CD4-positive, alpha-beta T cell (primary cell): ENCODE results near the gene LRR1. TPM values are rescaled to one million over a fixed set of nuclear protein-coding genes. Genes with fewer than 3 reads are reported as not detected.
A peak's percentile ranks its signal among the peaks of the same experiment; 100 is the strongest.

Experiments
- ATAC-seq: fragments of 200-7000 bp; cut with Tn5 transposase; one replicate; pipeline ENCODE4 v1.10.0; 2022; ENCODE audit warnings: mild to moderate bottlenecking; ENCODE audit not compliant: poor library complexity
- CTCF ChIA-PET: fragments of 350-600 bp; sonication (Branson Sonifier 250); formaldehyde crosslinking; loops from one replicate; lab custom pipeline; 2021; ENCODE audit warnings: antibody characterized with exemption, inconsistent platforms; lab: Charles Lee
- POLR2A ChIA-PET: fragments of 350-600 bp; sonication (Branson Sonifier 250); formaldehyde crosslinking; loops from one replicate; lab custom pipeline; 2021; ENCODE audit warnings: antibody characterized with exemption, inconsistent platforms; lab: Charles Lee
- DNase-seq, 14 experiments: peaks; one replicate each; pipeline ENCODE4 v3.0.0-alpha.2; 2013 to 2020; ENCODE audit warnings: mixed read lengths in 2 of 14
- H3K27ac ChIP-seq, 2 donors: one replicate each; pipeline versions ENCODE4 v1.5.1 to v1.7.0; 2013; ENCODE audit warnings: low read length in 2 of 2, low read depth in 1 of 2, mild to moderate bottlenecking in 1 of 2
- H3K27me3 ChIP-seq, 2 experiments: 1 replicate in 1 of 2; 2 replicates in 1 of 2; pipeline versions ENCODE4 v1.6.1 to v1.7.0; 2013; ENCODE audit warnings: low read length in 2 of 2, control low read depth in 1 of 2, mild to moderate bottlenecking in 1 of 2, moderate library complexity in 1 of 2; ENCODE audit not compliant: insufficient read depth in 2 of 2, control insufficient read depth in 1 of 2
- H3K36me3 ChIP-seq: one replicate; pipeline ENCODE4 v1.6.1; 2013; ENCODE audit warnings: low read length, control low read depth; ENCODE audit not compliant: insufficient read depth
- H3K4me1 ChIP-seq: one replicate; pipeline ENCODE4 v1.6.1; 2013; ENCODE audit warnings: low read length, control low read depth; ENCODE audit not compliant: insufficient read depth
- H3K4me3 ChIP-seq: one replicate; pipeline ENCODE4 v1.5.1; 2013; ENCODE audit warnings: mild to moderate bottlenecking, low read length, moderate library complexity
- H3K9me3 ChIP-seq, 2 experiments: 1 replicate in 1 of 2; 2 replicates in 1 of 2; pipeline versions ENCODE4 v1.6.1 to v1.7.0; 2013; ENCODE audit warnings: low read length in 2 of 2, mild to moderate bottlenecking in 2 of 2, control low read depth in 1 of 2, moderate library complexity in 1 of 2; ENCODE audit not compliant: control insufficient read depth in 1 of 2, insufficient read depth in 1 of 2
- H3K27ac Mint-ChIP-seq: one replicate; pipeline ENCODE4 v1.8.0; 2020; ENCODE audit warnings: mixed read lengths
- H3K27me3 Mint-ChIP-seq: one replicate; pipeline ENCODE4 v1.8.0; 2021; ENCODE audit warnings: mixed read lengths
- H3K36me3 Mint-ChIP-seq: one replicate; pipeline ENCODE4 v1.8.0; 2021; ENCODE audit warnings: low read depth, mixed read lengths
- H3K4me1 Mint-ChIP-seq: one replicate; pipeline ENCODE4 v1.8.0; 2021; ENCODE audit warnings: low read depth, mixed read lengths
- H3K4me3 Mint-ChIP-seq: one replicate; pipeline ENCODE4 v1.8.0; 2020; ENCODE audit warnings: mild to moderate bottlenecking, mixed read lengths
- H3K9me3 Mint-ChIP-seq: one replicate; pipeline ENCODE4 v1.8.0; 2020; ENCODE audit warnings: mixed read lengths
- CTCF ChIP-seq: fragments of 200-600 bp; IDR thresholded peaks from one replicate; pipeline ENCODE4 v1.8.0; 2022; ENCODE audit warnings: antibody characterized with exemption, mild to moderate bottlenecking
- intact Hi-C, 2 experiments: fragments of 100-400 bp; cut with DNase I in 1 of 2; cut with micrococcal nuclease in 1 of 2; formaldehyde crosslinking; loops; one replicate each; pipeline versions ENCODE4 v1.15.1 to v1.9.0; 2023 to 2025; cut with DNase I, micrococcal nuclease
- total RNA-seq, 174 experiments: library from RNA in 2 of 174; stranded (reverse) in 2 of 174; gene quantifications; one replicate each; pipeline ENCODE4 v1.2.3 and lab custom pipeline; 2021 to 2026

Gene LRR1
- total RNA-seq, 2 experiments from 2014 or later: 3.2 to 5.8 TPM

GRCh38 chr14:49589387-49589786 lies 9.4 kb upstream of the LRR1 start:
- peaks cover 10% of the 10 kb centered on the region for H3K27me3 Mint-ChIP-seq
- CTCF ChIA-PET: no interaction called here
- no peak overlapping the region for H3K27ac ChIP-seq
- no peaks in the 10 kb centered on the region for H3K9me3 ChIP-seq
- ATAC-seq (no peak), DNase-seq (no peak)
- peak overlapping the region; percentile 33 for H3K27ac Mint-ChIP-seq
- no peaks in the 10 kb centered on the region for H3K9me3 Mint-ChIP-seq
- no peak overlapping the region for H3K4me3 ChIP-seq
- peaks cover 10% of the 10 kb centered on the region for H3K4me1 ChIP-seq
- peaks cover 19% of the 10 kb centered on the region for H3K4me1 Mint-ChIP-seq
- H3K27me3 ChIP-seq: no peaks in the 10 kb centered on the region
- H3K36me3 ChIP-seq: peaks cover 1% of the 10 kb centered on the region
- peaks cover 28% of the 10 kb centered on the region for H3K36me3 Mint-ChIP-seq
- POLR2A ChIA-PET: no interaction called here
- intact Hi-C loops: loop anchor here in 1 of 2 experiments (5.0 to 10.0 kb wide), 3 partner anchors 103 to 725 kb away; partner anchors contain the start of genes DMAC2L, KLHDC1 and L2HGDH
- no peak for TF ChIP-seq CTCF
- H3K4me3 Mint-ChIP-seq: no peak overlapping the region

- peaks cover 4% of the 10 kb centered on the region for H3K36me3 Mint-ChIP-seq
- no peak for ATAC-seq
- peaks cover 9% of the 10 kb centered on the region for H3K4me1 ChIP-seq
- H3K9me3 ChIP-seq: no peaks in the 10 kb centered on the region
- H3K27ac Mint-ChIP-seq: no peak overlapping the region
- no peak overlapping the region for H3K4me3 ChIP-seq
- peaks cover 14% of the 10 kb centered on the region for H3K4me1 Mint-ChIP-seq
- intact Hi-C loops: no loop called here
- DNase-seq: no peak
- H3K4me3 Mint-ChIP-seq: no peak overlapping the region
- no peak for TF ChIP-seq CTCF
- H3K27me3 ChIP-seq: no peaks in the 10 kb centered on the region
- H3K36me3 ChIP-seq: no peaks in the 10 kb centered on the region
- H3K27ac ChIP-seq: no peak overlapping the region
- H3K9me3 Mint-ChIP-seq: no peaks in the 10 kb centered on the region
- ChIA-PET POLR2A (no interaction called here), CTCF (interaction anchor here (1.5 kb wide), 1 partner anchor 41 kb away, joined by 5 read pairs; no protein-coding TSS in a partner anchor)
- H3K27me3 Mint-ChIP-seq: no peaks in the 10 kb centered on the region
Observed at GRCh38 chr14:49593016-49593415, 5.7 kb upstream of the LRR1 start.

GRCh38 chr14:49594347-49595091 lies 4.2 kb upstream of the LRR1 start:
- no peaks in the 10 kb centered on the region for H3K27me3 ChIP-seq
- Mint-ChIP-seq H3K27me3 (no peaks in the 10 kb centered on the region), H3K4me3 (peak overlapping the region; percentile 20), H3K4me1 (peaks cover 25% of the 10 kb centered on the region), H3K36me3 (peaks cover 17% of the 10 kb centered on the region), H3K9me3 (no peaks in the 10 kb centered on the region), H3K27ac (peak overlapping the region; percentile 3)
- H3K27ac ChIP-seq: no peak overlapping the region
- POLR2A ChIA-PET: interaction anchor here (0.9 to 2.0 kb wide), 4 partner anchors 8 to 173 kb away, joined by 3 to 9 read pairs (median 4); partner anchors contain the start of genes MGAT2, RPL36AL and RPS29
- CTCF ChIA-PET: interaction anchor here (1.3 to 2.1 kb wide), 3 partner anchors 8 to 39 kb away, joined by 5 to 16 read pairs (median 5); partner anchors contain the start of gene RPS29
- no peak for TF ChIP-seq CTCF
- ATAC-seq (no peak), DNase-seq (no peak)
- no peaks in the 10 kb centered on the region for H3K9me3 ChIP-seq
- peaks cover 9% of the 10 kb centered on the region for H3K4me1 ChIP-seq
- no peaks in the 10 kb centered on the region for H3K36me3 ChIP-seq
- intact Hi-C loops: loop anchor here in 1 of 2 experiments (5.0 kb wide), 1 partner anchor 173 kb away; the partner anchor contains the start of gene KLHDC2
- no peak overlapping the region for H3K4me3 ChIP-seq
